IPS-18a (cell line): ENCODE results near the gene FGF22.
"Not testable (repeated sequence)": the region's sequence is repeated elsewhere in the genome, so short reads cannot be mapped to it uniquely, and the experiment has no call there.

ENCODE experiments used
- H3K27ac ChIP-seq: one replicate; pipeline ENCODE4 v1.5.1; 2013; ENCODE audit warnings: low read length
- H3K27me3 ChIP-seq: one replicate; pipeline ENCODE4 v1.6.1; 2013; ENCODE audit warnings: mild to moderate bottlenecking, low read length; ENCODE audit not compliant: control insufficient read depth, insufficient read depth
- H3K36me3 ChIP-seq: one replicate; pipeline ENCODE4 v1.6.1; 2013; ENCODE audit warnings: low read depth, low read length; ENCODE audit not compliant: control insufficient read depth
- H3K4me1 ChIP-seq: one replicate; pipeline ENCODE4 v1.6.1; 2013; ENCODE audit warnings: low read depth, low read length; ENCODE audit not compliant: control insufficient read depth
- H3K4me3 ChIP-seq: one replicate; pipeline ENCODE4 v1.5.1; 2013; ENCODE audit warnings: low read length
- H3K9ac ChIP-seq: one replicate; pipeline ENCODE4 v1.6.1; 2013; ENCODE audit warnings: mild to moderate bottlenecking, low read length, moderate library complexity
- H3K9me3 ChIP-seq: one replicate; pipeline ENCODE4 v1.6.1; 2013; ENCODE audit warnings: low read depth, low read length; ENCODE audit not compliant: control insufficient read depth

Gene FGF22

GRCh38 chr19:597406-598315 is 42.0 kb upstream of the FGF22 start:
- Histone ChIP-seq H3K4me3 (no peak overlapping the region), H3K36me3 (no peaks in the 10 kb centered on the region), H3K9ac (no peak overlapping the region), H3K4me1 (no peaks in the 10 kb centered on the region), H3K9me3 (no peaks in the 10 kb centered on the region), H3K27me3 (peaks cover 2% of the 10 kb centered on the region), H3K27ac (no peak overlapping the region)

- Histone ChIP-seq H3K9me3 (no peaks in the 10 kb centered on the region), H3K4me3 (no peak overlapping the region)
These were observed 38.4 kb upstream of the FGF22 start for GRCh38 chr19:601310-601709.

DNA sequence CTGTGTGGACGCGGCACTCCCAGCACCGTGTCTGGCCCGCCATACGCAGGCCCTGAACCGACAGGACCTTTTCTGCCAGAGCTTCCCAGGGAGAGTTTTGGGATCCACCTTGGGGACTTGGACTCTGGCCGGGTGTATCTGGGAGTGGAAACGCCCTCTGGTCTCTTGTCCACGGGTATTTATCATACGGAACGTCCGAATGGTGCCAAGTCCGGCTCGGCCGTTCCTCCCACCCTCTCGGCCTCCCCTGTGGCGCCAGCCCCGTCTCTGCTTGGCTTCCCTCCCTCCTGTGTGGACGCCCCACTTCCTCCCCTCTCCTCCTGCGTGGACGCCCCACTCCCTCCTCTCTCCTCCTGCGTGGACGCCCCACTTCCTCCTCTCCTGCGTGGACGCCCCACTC is 37.9 kb upstream of the FGF22 start:
- no peaks in the 10 kb centered on the region for H3K9me3 ChIP-seq
- no peak overlapping the region for H3K27ac ChIP-seq
- H3K4me1 ChIP-seq, result no peaks in the 10 kb centered on the region
- H3K9ac ChIP-seq, result no peak overlapping the region
- no peak overlapping the region for H3K4me3 ChIP-seq
- no peaks in the 10 kb centered on the region for H3K36me3 ChIP-seq
- no peaks in the 10 kb centered on the region for H3K27me3 ChIP-seq

More at GRCh38 chr19:601310-601709, 38.4 kb upstream of the FGF22 start:
- no peaks in the 10 kb centered on the region for H3K36me3 ChIP-seq
- no peak overlapping the region for H3K27ac ChIP-seq
- no peaks in the 10 kb centered on the region for H3K27me3 ChIP-seq
- H3K9ac ChIP-seq, result no peak overlapping the region
- no peaks in the 10 kb centered on the region for H3K4me1 ChIP-seq

- H3K36me3 ChIP-seq, result no peaks in the 10 kb centered on the region
These were observed 37.0 kb upstream of the FGF22 start for GRCh38 chr19:602391-603301.

GRCh38 chr19:603302-603639 is 36.4 kb upstream of the FGF22 start:
- H3K27ac ChIP-seq, H3K9me3 ChIP-seq: not testable (repeated sequence)

More at GRCh38 chr19:602391-603301, 37.0 kb upstream of the FGF22 start:
- H3K9ac ChIP-seq, result no peak overlapping the region
- H3K27ac ChIP-seq, result no peak overlapping the region
- H3K9me3 ChIP-seq, result no peaks in the 10 kb centered on the region
- H3K4me1 ChIP-seq, result no peaks in the 10 kb centered on the region
- H3K4me3 ChIP-seq, result no peak overlapping the region
- H3K27me3 ChIP-seq, result no peaks in the 10 kb centered on the region

DNA sequence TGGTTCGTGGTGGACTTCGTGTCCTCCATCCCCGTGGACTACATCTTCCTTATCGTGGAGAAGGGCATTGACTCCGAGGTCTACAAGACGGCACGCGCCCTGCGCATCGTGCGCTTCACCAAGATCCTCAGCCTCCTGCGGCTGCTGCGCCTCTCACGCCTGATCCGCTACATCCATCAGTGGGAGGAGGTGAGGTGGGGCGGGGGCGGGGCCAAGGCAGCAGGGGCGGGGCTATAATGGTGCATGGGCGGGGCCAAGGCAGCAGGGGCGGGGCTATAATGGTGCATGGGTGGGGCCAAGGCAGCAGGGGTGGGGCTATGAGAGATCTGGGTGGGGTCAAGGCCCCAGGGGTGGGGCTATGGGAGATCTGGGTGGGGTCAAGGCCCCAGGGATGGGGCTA is 35.9 kb upstream of the FGF22 start:
- H3K36me3 ChIP-seq, H3K27me3 ChIP-seq, H3K9ac ChIP-seq, H3K4me3 ChIP-seq, H3K9me3 ChIP-seq, H3K27ac ChIP-seq, H3K4me1 ChIP-seq: not testable (repeated sequence)

More at GRCh38 chr19:603302-603639, 36.4 kb upstream of the FGF22 start:
- H3K9ac ChIP-seq, H3K36me3 ChIP-seq, H3K27me3 ChIP-seq, H3K4me3 ChIP-seq, H3K4me1 ChIP-seq: not testable (repeated sequence)

GRCh38 chr19:604355-604754 is 35.3 kb upstream of the FGF22 start:
- no peaks in the 10 kb centered on the region for H3K36me3 ChIP-seq
- no peaks in the 10 kb centered on the region for H3K4me1 ChIP-seq
- H3K9me3 ChIP-seq, result no peaks in the 10 kb centered on the region
- no peak overlapping the region for H3K9ac ChIP-seq
- H3K4me3 ChIP-seq, result no peak overlapping the region
- no peaks in the 10 kb centered on the region for H3K27me3 ChIP-seq
- H3K27ac ChIP-seq, result no peak overlapping the region

DNA sequence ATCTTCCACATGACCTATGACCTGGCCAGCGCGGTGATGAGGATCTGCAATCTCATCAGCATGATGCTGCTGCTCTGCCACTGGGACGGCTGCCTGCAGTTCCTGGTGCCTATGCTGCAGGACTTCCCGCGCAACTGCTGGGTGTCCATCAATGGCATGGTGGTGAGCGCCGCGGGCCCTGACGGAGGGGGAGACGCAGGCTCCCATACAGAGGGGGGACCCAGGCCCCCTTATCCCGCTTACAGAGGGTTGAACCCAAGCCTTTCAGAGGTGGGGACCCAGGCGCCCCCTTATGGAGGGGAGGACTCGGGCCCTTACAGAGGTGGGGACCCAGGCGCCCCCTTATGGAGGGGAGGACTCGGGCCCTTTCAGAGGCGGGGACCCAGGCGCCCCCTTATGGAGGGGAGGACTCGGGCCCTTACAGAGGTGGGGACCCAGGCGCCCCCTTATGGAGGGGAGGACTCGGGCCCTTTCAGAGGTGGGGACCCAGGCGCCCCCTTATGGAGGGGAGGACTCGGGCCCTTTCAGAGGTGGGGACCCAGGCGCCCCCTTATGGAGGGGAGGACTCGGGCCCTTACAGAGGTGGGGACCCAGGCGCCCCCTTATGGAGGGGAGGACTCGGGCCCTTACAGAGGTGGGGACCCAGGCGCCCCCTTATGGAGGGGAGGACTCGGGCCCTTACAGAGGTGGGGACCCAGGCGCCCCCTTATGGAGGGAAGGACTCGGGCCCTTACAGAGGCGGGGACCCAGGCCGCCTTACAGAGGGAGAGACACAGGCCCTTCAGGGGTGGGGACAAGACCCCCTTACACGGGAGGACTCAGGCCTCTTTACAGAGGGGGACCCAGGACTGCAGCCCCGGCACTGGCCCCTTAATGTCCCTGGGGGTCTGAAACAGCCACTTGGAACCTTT is 34.4 kb upstream of the FGF22 start:
- H3K27me3 ChIP-seq, H3K9me3 ChIP-seq, H3K9ac ChIP-seq, H3K36me3 ChIP-seq, H3K4me1 ChIP-seq, H3K4me3 ChIP-seq, H3K27ac ChIP-seq: not testable (repeated sequence)

GRCh38 chr19:607301-608154 is 32.2 kb upstream of the FGF22 start:
- Histone ChIP-seq H3K4me3 (no peak overlapping the region), H3K36me3 (no peaks in the 10 kb centered on the region), H3K9me3 (no peaks in the 10 kb centered on the region), H3K27me3 (no peaks in the 10 kb centered on the region), H3K9ac (no peak overlapping the region), H3K27ac (no peak overlapping the region), H3K4me1 (no peaks in the 10 kb centered on the region)

GRCh38 chr19:608155-609003 is 31.3 kb upstream of the FGF22 start:
- H3K27ac ChIP-seq, result no peak overlapping the region
- H3K27me3 ChIP-seq, result no peaks in the 10 kb centered on the region
- H3K36me3 ChIP-seq, result no peaks in the 10 kb centered on the region
- H3K4me3 ChIP-seq, result no peak overlapping the region
- no peak overlapping the region for H3K9ac ChIP-seq
- H3K4me1 ChIP-seq, result no peaks in the 10 kb centered on the region
- H3K9me3 ChIP-seq, result no peaks in the 10 kb centered on the region
